ENCODE results near the gene MPHOSPH9.

MPHOSPH9 gene

DNA sequence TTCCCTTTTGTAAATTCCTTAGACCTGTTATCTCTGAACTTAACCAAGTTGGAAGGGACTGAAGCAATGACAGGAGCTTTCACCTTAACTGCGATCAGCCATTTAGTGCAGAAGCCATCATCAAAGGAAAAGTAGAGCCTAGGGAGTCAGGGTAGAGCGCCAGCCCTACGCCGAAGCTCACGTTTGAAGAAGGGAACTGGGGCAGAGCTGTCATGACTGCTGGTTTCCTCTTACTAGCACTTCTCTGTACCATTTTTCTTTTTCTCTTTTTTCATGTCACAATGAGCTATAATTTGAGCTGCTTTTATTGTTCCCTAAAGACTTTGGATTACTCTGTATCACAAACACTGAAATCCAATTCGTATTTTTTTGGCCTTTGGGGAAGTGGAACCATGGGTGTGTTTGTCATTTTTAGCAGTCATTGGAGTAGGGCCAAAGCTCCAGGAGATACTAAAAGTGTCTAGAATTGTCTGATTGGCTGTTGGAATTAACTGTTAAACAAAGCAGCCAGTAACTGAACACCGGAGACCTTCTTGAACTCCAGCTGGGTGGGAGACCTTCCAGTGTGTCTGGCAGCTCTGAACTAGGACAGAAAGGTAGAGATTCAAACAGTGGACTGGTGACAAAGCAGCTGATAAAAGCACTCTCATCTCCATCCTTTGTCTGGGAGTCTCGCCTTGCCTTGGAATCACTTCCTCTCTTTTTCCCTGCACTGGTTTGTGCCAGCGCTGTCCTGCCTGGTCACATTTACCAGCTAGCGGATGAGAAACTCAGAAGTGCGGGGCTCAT is 9.4 kb upstream of the MPHOSPH9 start:
- TF ChIP-seq, protein P1, sequence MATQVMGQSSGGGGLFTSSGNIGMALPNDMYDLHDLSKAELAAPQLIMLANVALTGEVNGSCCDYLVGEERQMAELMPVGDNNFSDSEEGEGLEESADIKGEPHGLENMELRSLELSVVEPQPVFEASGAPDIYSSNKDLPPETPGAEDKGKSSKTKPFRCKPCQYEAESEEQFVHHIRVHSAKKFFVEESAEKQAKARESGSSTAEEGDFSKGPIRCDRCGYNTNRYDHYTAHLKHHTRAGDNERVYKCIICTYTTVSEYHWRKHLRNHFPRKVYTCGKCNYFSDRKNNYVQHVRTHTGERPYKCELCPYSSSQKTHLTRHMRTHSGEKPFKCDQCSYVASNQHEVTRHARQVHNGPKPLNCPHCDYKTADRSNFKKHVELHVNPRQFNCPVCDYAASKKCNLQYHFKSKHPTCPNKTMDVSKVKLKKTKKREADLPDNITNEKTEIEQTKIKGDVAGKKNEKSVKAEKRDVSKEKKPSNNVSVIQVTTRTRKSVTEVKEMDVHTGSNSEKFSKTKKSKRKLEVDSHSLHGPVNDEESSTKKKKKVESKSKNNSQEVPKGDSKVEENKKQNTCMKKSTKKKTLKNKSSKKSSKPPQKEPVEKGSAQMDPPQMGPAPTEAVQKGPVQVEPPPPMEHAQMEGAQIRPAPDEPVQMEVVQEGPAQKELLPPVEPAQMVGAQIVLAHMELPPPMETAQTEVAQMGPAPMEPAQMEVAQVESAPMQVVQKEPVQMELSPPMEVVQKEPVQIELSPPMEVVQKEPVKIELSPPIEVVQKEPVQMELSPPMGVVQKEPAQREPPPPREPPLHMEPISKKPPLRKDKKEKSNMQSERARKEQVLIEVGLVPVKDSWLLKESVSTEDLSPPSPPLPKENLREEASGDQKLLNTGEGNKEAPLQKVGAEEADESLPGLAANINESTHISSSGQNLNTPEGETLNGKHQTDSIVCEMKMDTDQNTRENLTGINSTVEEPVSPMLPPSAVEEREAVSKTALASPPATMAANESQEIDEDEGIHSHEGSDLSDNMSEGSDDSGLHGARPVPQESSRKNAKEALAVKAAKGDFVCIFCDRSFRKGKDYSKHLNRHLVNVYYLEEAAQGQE (IDR thresholded peaks at IDR 0.05; ENCODE audit: insufficient read depth in 1 of 2, low read depth in 2 of 2, low read length in 2 of 2): no peak
- TF ChIP-seq POLR2AphosphoS5 (IDR thresholded peaks at IDR 0.05; ENCODE audit: low read depth, low read length): no peak
- no peak for TF ChIP-seq TAF1 (IDR thresholded peaks at IDR 0.05; ENCODE audit: borderline replicate concordance, insufficient read depth, low read length)
- no peak for TF ChIP-seq FOXP2 (optimal IDR thresholded peaks at IDR 0.05; ENCODE audit: borderline replicate concordance, extremely low read depth, extremely low read length, insufficient read depth)
- TF ChIP-seq SIN3A (IDR thresholded peaks at IDR 0.05; ENCODE audit: borderline replicate concordance, insufficient read depth, low read length): no peak

- TF ChIP-seq TAF1 (IDR thresholded peaks at IDR 0.05; ENCODE audit: borderline replicate concordance, insufficient read depth, low read length) (no peak), POLR2AphosphoS5 (IDR thresholded peaks at IDR 0.05; ENCODE audit: low read depth, low read length) (no peak), FOXP2 (optimal IDR thresholded peaks at IDR 0.05; ENCODE audit: borderline replicate concordance, extremely low read depth, extremely low read length, insufficient read depth) (no peak), SIN3A (IDR thresholded peaks at IDR 0.05; ENCODE audit: borderline replicate concordance, insufficient read depth, low read length) (no peak)
- TF ChIP-seq, protein P1 (IDR thresholded peaks at IDR 0.05; ENCODE audit: insufficient read depth in 1 of 2, low read depth in 2 of 2, low read length in 2 of 2): no peak
These were observed 6.0 kb upstream of the MPHOSPH9 start for GRCh38 chr12:123238961-123239360.

GRCh38 chr12:123238330-123238682 is 5.4 kb upstream of the MPHOSPH9 start:
- TF ChIP-seq SIN3A (IDR thresholded peaks at IDR 0.05; ENCODE audit: borderline replicate concordance, insufficient read depth, low read length) (no peak), FOXP2 (optimal IDR thresholded peaks at IDR 0.05; ENCODE audit: borderline replicate concordance, extremely low read depth, extremely low read length, insufficient read depth) (no peak), POLR2AphosphoS5 (IDR thresholded peaks at IDR 0.05; ENCODE audit: low read depth, low read length) (no peak), TAF1 (IDR thresholded peaks at IDR 0.05; ENCODE audit: borderline replicate concordance, insufficient read depth, low read length) (no peak)
- TF ChIP-seq, protein P1 (IDR thresholded peaks at IDR 0.05; ENCODE audit: insufficient read depth in 1 of 2, low read depth in 2 of 2, low read length in 2 of 2): no peak

DNA sequence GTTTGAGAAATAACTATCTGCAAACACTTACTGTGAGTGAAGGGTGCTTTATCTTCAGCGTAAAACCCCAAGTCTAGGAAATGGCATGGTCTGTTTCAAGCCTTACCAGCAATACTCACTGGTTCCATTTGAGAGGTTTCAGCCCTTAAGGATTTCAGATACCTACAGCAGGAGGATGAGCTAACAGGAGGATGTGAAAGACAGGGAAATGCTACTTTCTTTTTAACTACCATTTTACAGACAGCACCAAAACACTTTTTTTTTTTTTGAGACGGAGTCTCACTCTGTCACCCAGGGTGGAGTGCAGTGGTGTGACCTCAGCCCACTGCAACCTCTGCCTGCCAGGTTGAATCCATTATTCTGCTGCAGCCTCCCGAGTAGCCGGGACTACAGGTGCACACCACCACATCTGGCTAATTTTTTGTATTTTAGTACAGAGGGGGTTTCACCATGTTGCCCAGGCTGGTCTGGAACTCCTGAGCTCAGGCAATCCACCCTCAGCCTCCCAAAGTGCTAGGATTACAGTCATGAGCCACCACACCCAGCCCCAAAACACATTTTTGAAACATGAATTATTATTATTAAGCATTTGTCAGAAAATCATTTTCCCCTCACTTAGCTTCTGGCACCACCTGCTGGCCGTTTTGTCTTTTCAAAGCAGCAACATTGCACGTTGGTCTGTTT is 4.8 kb upstream of the MPHOSPH9 start:
- TF ChIP-seq SIN3A (IDR thresholded peaks at IDR 0.05; ENCODE audit: borderline replicate concordance, insufficient read depth, low read length) (no peak), FOXP2 (optimal IDR thresholded peaks at IDR 0.05; ENCODE audit: borderline replicate concordance, extremely low read depth, extremely low read length, insufficient read depth) (no peak), POLR2AphosphoS5 (IDR thresholded peaks at IDR 0.05; ENCODE audit: low read depth, low read length) (no peak), TAF1 (IDR thresholded peaks at IDR 0.05; ENCODE audit: borderline replicate concordance, insufficient read depth, low read length) (no peak)
- TF ChIP-seq, protein P1 (IDR thresholded peaks at IDR 0.05; ENCODE audit: insufficient read depth in 1 of 2, low read depth in 2 of 2, low read length in 2 of 2): no peak

Data from PFSK-1 (cell line).